Esophagus squamous epithelium (tissue), 4 donors: ENCODE data around the gene ADIRF.

ENCODE experiments used
- CTCF ChIP-seq, 6 experiments: fragments of 450-650 bp in 4 of 6; fragments of 200-600 bp in 2 of 6; sonication (generic) in 2 of 6; IDR thresholded peaks; one replicate each; pipeline ENCODE4 v1.5.1; 2016 to 2019; ENCODE audit warnings: antibody characterized with exemption in 6 of 6, mild to moderate bottlenecking in 4 of 6, moderate library complexity in 4 of 6
- POLR2A ChIP-seq, 4 donors: fragments of 450-650 bp; IDR thresholded peaks; one replicate each; pipeline ENCODE4 v1.6.1; 2017; ENCODE audit warnings: antibody characterized with exemption in 4 of 4, mild to moderate bottlenecking in 4 of 4, moderate library complexity in 3 of 4

GRCh38 chr10:86958116-86958900 is 10.0 kb upstream of the ADIRF start, which contains the start of gene SNCG:
- no peak for TF ChIP-seq CTCF (IDR thresholded peaks at IDR 0.05)
- no peak for TF ChIP-seq POLR2A (IDR thresholded peaks at IDR 0.05)
